Spleen (tissue), 11 donors: ENCODE measurements around the gene ZNF135. TPM values are rescaled to one million over a fixed set of nuclear protein-coding genes. Genes with fewer than 3 reads are reported as not detected.

ENCODE experiments used
- DNase-seq: peaks from one replicate; pipeline ENCODE4 v3.0.0-alpha.2; 2020
- H3K27ac ChIP-seq, 8 donors: fragments of 200-600 bp; sonication (generic) in 7 of 8; 1 replicate in 4 of 8; 2 replicates in 4 of 8; pipeline versions ENCODE4 v1.5.0 to v1.8.0; 2016 to 2021; ENCODE audit warnings: inconsistent platforms in 4 of 8, mild to moderate bottlenecking in 4 of 8, moderate library complexity in 1 of 8
- H3K27me3 ChIP-seq, 7 donors: fragments of 200-600 bp; sonication (generic) in 6 of 7; replicated peaks in 1 of 7; 1 replicate in 4 of 7; 2 replicates in 3 of 7; pipeline versions ENCODE4 v1.5.0 to v1.8.0; 2016 to 2021; ENCODE audit warnings: inconsistent platforms in 3 of 7, mild to moderate bottlenecking in 1 of 7
- H3K36me3 ChIP-seq, 6 donors: fragments of 200-600 bp; sonication (generic) in 5 of 6; 1 replicate in 4 of 6; 2 replicates in 2 of 6; pipeline versions ENCODE4 v1.5.0 to v1.8.0; 2016 to 2021; ENCODE audit warnings: inconsistent platforms in 2 of 6
- H3K4me1 ChIP-seq, 6 donors: fragments of 200-600 bp; sonication (generic) in 5 of 6; 1 replicate in 3 of 6; 2 replicates in 3 of 6; pipeline versions ENCODE4 v1.5.0 to v1.8.0; 2016 to 2021; ENCODE audit warnings: inconsistent platforms in 3 of 6
- H3K4me3 ChIP-seq, 8 donors: fragments of 200-600 bp; sonication (generic) in 7 of 8; 1 replicate in 4 of 8; 2 replicates in 4 of 8; pipeline versions ENCODE4 v1.5.0 to v1.8.0; 2016 to 2021; ENCODE audit warnings: inconsistent platforms in 4 of 8, mild to moderate bottlenecking in 4 of 8, moderate library complexity in 2 of 8
- H3K9me3 ChIP-seq, 8 donors: fragments of 200-600 bp; sonication (generic) in 7 of 8; 1 replicate in 4 of 8; 2 replicates in 4 of 8; pipeline versions ENCODE4 v1.5.0 to v1.8.0; 2016 to 2021; ENCODE audit warnings: inconsistent platforms in 4 of 8
- CTCF ChIP-seq, 11 experiments: fragments of 200-600 bp in 7 of 11; fragments of 450-650 bp in 4 of 11; sonication (generic) in 4 of 11; IDR thresholded peaks in 8 of 11; conservative IDR thresholded peaks in 3 of 11; 1 replicate in 7 of 11; 2 replicates in 4 of 11; pipeline versions ENCODE4 v1.4.0 to v1.8.0; 2016 to 2021; ENCODE audit warnings: antibody characterized with exemption in 11 of 11, inconsistent platforms in 4 of 11, mild to moderate bottlenecking in 1 of 11
- POLR2A ChIP-seq, 3 donors: fragments of 450-650 bp; IDR thresholded peaks; one replicate each; pipeline ENCODE4 v1.5.1; 2017; ENCODE audit warnings: antibody characterized with exemption in 3 of 3, mild to moderate bottlenecking in 1 of 3
- POLR2AphosphoS5 ChIP-seq, 3 donors: sonication (generic); formaldehyde crosslinking; IDR thresholded peaks; one replicate each; pipeline ENCODE4 v1.5.1; 2017; ENCODE audit warnings: antibody characterized with exemption in 3 of 3
- WGBS, 5 donors: extraction: QIAGEN DNeasy Blood & Tissue Kit in 3 of 5; methylation state at CpG; one replicate each; pipeline versions ENCODE4 v1.1.5 to v1.1.7; 2013 to 2018; 5-methylcytosine and 5-hydroxymethylcytosine counted together
- intact Hi-C: fragments of 100-400 bp; cut with DNase I; formaldehyde crosslinking; loops from one replicate; pipeline ENCODE4 v1.15.0; 2023; ENCODE audit warnings: low total_unique reads
- polyA plus RNA-seq, 3 donors: library from polyadenylated mRNA; stranded (reverse); fragments of 200-250 nt; gene quantifications; one replicate each; pipeline ENCODE4 v1.2.1, GENCODE V29; 2013
- total RNA-seq, 7 donors: library from RNA; depleted of rRNA in 3 of 7; stranded (reverse); fragments of >200 nt in 3 of 7; fragmentation: NEBNext Ultra II Directional in 4 of 7; extraction: Animal tissue kit (Norgen Biotek cat#: 25700) in 4 of 7; gene quantifications; one replicate each; pipeline versions ENCODE4 v1.1.0 to v1.2.1, GENCODE V29; 2016 to 2021
- donor health status: healthy with polysubstance abuse.
- donor health status: DM: no; HTN: no; CAD: no; lungs with moderate emphysema.
- donor health status: DM: no; HTN: no; CAD: no.
- donor health status: Bipolar disorder and iron deficiency.
- donor health status: healthy.
- donor health status: DM: no; HTN: no; CAD: no.
- donor health status: DM: yes; HTN: yes; CAD: no.

Gene ZNF135
- total and polyA plus RNA-seq, 10 donors, result 3.6 to 9.4 (median 7.0) TPM

- WGBS, 5 donors, result 75 to 92% (median 90%) methylated on average over 13 of the region's 13 CpGs
- H3K27ac ChIP-seq, result peak overlapping the region in 2 of 8 donors; percentile 88 to 92
- no peaks in the 10 kb centered on the region for H3K27me3 ChIP-seq
- H3K9me3 ChIP-seq, result peaks cover 0 to 89% (median 74%) of the 10 kb centered on the region in 8 donors
- intact Hi-C loops, result no loop called here
- TF ChIP-seq CTCF (IDR thresholded peaks at IDR 0.05 in 8 of 11, conservative IDR thresholded peaks at IDR 0.05 in 3 of 11), result no peak
- no peak for TF ChIP-seq POLR2AphosphoS5 (IDR thresholded peaks at IDR 0.05)
- TF ChIP-seq POLR2A (IDR thresholded peaks at IDR 0.05), result no peak
- peak overlapping the region in 5 of 8 donors; percentile 62 to 96 (median 82) for H3K4me3 ChIP-seq
- peaks cover 0 to 23% (median 0%) of the 10 kb centered on the region in 6 donors for H3K36me3 ChIP-seq
- H3K4me1 ChIP-seq, result peaks cover 0 to 25% (median 16%) of the 10 kb centered on the region in 6 donors
- no peak for DNase-seq
These were observed 37.8 kb downstream of the ZNF135 start for GRCh38 chr19:58096884-58097283.

GRCh38 chr19:58097349-58097748, 38.3 kb downstream of the ZNF135 start:
- 28 to 62% (median 44%) methylated on average over 5 to 8 of the region's 8 CpGs for WGBS, 5 donors
- intact Hi-C loops, result no loop called here

GRCh38 chr19:58097781-58098681, 38.9 kb downstream of the ZNF135 start, which contains the start of gene ZSCAN18:
Gene ZSCAN18, minus strand, starts transcription at chr19:58098231. Its CDS starts 7,964 bp downstream, at chr19:58090267.
- WGBS, 5 donors, result 0 to 22% (median 2%) methylated on average over 42 to 67 of the region's 67 CpGs
- Histone ChIP-seq H3K4me1 (peaks cover 0 to 25% (median 16%) of the 10 kb centered on the region in 6 donors), H3K27me3 (no peaks in the 10 kb centered on the region), H3K36me3 (peaks cover 0 to 15% (median 0%) of the 10 kb centered on the region in 6 donors), H3K9me3 (peaks cover 0 to 89% (median 76%) of the 10 kb centered on the region in 8 donors), H3K4me3 (peak within 1 kb of the TSS; percentile 62 to 96 (median 80)), H3K27ac (peak within 1 kb of the TSS; percentile 48 to 92 (median 90))
- intact Hi-C loops, result no loop called here
- no peak for TF ChIP-seq CTCF (IDR thresholded peaks at IDR 0.05 in 8 of 11, conservative IDR thresholded peaks at IDR 0.05 in 3 of 11)
- peak in 2 of 3 donors; percentile 28 to 49 for TF ChIP-seq POLR2A (IDR thresholded peaks at IDR 0.05)
- peak; percentile 92 to 93 (median 93) for TF ChIP-seq POLR2AphosphoS5 (IDR thresholded peaks at IDR 0.05)
- peak; percentile 96 for DNase-seq

More at GRCh38 chr19:58097349-58097748, 38.3 kb downstream of the ZNF135 start:
- H3K4me3 ChIP-seq, result peak overlapping the region; percentile 25 to 96 (median 78)
- peaks cover 0 to 89% (median 75%) of the 10 kb centered on the region in 8 donors for H3K9me3 ChIP-seq
- TF ChIP-seq POLR2AphosphoS5 (IDR thresholded peaks at IDR 0.05), result no peak
- TF ChIP-seq POLR2A (IDR thresholded peaks at IDR 0.05), result no peak
- TF ChIP-seq CTCF (IDR thresholded peaks at IDR 0.05 in 8 of 11, conservative IDR thresholded peaks at IDR 0.05 in 3 of 11), result no peak
- peak overlapping the region in 5 of 8 donors; percentile 88 to 92 (median 90) for H3K27ac ChIP-seq
- peaks cover 0 to 18% (median 0%) of the 10 kb centered on the region in 6 donors for H3K36me3 ChIP-seq
- no peaks in the 10 kb centered on the region for H3K27me3 ChIP-seq
- DNase-seq, result no peak
- peaks cover 0 to 25% (median 16%) of the 10 kb centered on the region in 6 donors for H3K4me1 ChIP-seq

GRCh38 chr19:58098682-58098998, 39.6 kb downstream of the ZNF135 start:
- WGBS, 5 donors, result 10 to 26% (median 21%) methylated on average over 2 of the region's 2 CpGs
- DNase-seq, result no peak
- H3K9me3 ChIP-seq, result peaks cover 0 to 89% (median 76%) of the 10 kb centered on the region in 8 donors

More at GRCh38 chr19:58098682-58098998, 39.6 kb downstream of the ZNF135 start:
- TF ChIP-seq POLR2AphosphoS5 (IDR thresholded peaks at IDR 0.05), result no peak
- TF ChIP-seq POLR2A (IDR thresholded peaks at IDR 0.05), result no peak
- no peak for TF ChIP-seq CTCF (IDR thresholded peaks at IDR 0.05 in 8 of 11, conservative IDR thresholded peaks at IDR 0.05 in 3 of 11)
- H3K4me3 ChIP-seq, result peak overlapping the region; percentile 62 to 96 (median 80)
- peaks cover 0 to 11% (median 0%) of the 10 kb centered on the region in 6 donors for H3K36me3 ChIP-seq
- intact Hi-C loops, result no loop called here
- no peaks in the 10 kb centered on the region for H3K27me3 ChIP-seq
- H3K4me1 ChIP-seq, result peaks cover 0 to 25% (median 16%) of the 10 kb centered on the region in 6 donors
- H3K27ac ChIP-seq, result peak overlapping the region; percentile 48 to 92 (median 90)
